GM12801 (cell line): ENCODE measurements around the gene DNAAF3.

Experiments used
- TF ChIP-seq, protein P1 (sequence below): IDR thresholded peaks from one replicate; pipeline ENCODE4 v1.5.1; 2011; ENCODE audit warnings: control low read depth; ENCODE audit not compliant: insufficient read length; ENCODE audit errors: extremely low read depth

The DNAAF3 gene

GRCh38 chr19:55181740-55182139, 15.3 kb upstream of the DNAAF3 start:
- TF ChIP-seq, protein P1, sequence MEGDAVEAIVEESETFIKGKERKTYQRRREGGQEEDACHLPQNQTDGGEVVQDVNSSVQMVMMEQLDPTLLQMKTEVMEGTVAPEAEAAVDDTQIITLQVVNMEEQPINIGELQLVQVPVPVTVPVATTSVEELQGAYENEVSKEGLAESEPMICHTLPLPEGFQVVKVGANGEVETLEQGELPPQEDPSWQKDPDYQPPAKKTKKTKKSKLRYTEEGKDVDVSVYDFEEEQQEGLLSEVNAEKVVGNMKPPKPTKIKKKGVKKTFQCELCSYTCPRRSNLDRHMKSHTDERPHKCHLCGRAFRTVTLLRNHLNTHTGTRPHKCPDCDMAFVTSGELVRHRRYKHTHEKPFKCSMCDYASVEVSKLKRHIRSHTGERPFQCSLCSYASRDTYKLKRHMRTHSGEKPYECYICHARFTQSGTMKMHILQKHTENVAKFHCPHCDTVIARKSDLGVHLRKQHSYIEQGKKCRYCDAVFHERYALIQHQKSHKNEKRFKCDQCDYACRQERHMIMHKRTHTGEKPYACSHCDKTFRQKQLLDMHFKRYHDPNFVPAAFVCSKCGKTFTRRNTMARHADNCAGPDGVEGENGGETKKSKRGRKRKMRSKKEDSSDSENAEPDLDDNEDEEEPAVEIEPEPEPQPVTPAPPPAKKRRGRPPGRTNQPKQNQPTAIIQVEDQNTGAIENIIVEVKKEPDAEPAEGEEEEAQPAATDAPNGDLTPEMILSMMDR, result no peak

- TF ChIP-seq, protein P1, result no peak
Measured at GRCh38 chr19:55179606-55180484, 13.4 kb upstream of the DNAAF3 start, which contains the start of gene SYT5. TSS of gene SYT5 (minus strand) at chr19:55180289. CDS start at chr19:55179041, 1,248 bp downstream.

- TF ChIP-seq, protein P1, result no peak
Measured at GRCh38 chr19:55178781-55179599, 12.6 kb upstream of the DNAAF3 start.

- TF ChIP-seq, protein P1, result no peak
Measured at GRCh38 chr19:55176076-55176475, 9.7 kb upstream of the DNAAF3 start.

DNA sequence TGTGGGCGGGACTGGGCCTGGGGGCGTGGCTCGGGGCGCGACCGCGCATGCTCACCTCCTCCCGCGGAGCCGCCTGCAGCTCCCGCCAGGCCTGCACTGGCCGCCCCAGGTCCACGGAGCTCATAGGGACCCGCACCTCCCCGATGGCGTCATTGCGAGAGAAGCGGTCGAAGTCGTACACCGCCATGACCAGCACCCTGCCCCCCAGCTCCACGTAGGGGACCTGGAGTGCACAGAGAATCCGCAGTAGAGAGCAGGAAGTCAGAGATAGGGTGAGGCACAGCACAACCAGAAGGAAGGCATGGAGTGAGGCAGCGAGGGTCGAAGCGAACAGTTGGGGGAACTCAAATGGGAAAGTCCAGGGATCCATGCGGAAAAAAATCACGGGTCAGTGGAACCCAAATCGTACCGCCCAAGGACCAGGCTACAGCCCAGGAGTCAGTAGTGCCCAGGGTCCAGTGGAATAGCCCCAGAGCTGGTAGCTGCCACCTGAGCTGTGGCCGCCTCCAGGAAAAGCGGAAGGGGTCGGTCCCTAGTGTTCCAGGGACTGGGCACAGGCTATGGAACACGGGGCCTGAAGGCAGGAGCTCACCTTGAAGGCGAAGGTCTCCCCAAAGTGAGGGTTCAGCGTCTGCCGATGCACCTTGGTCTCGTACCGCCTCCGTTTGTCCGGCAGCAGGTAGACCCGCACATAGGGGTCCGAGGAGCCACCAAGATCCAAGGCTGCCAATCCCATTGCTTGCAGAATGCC, 8.9 kb upstream of the DNAAF3 start:
- TF ChIP-seq, protein P1, result no peak

GRCh38 chr19:55174425-55175116, 8.2 kb upstream of the DNAAF3 start:
- TF ChIP-seq, protein P1, result no peak
